Activated CD4-positive, alpha-beta T cell treated with anti-CD3 and anti-CD28 coated beads, Interleukin-10, Interleukin-2, amounts not matched to agents 100 ng/mL and 50 ng/mL, durations not matched to agents 16 hours and 8 hours (primary cell): Measurements from ENCODE around the gene RRP36.
A peak's percentile ranks its signal among the peaks of the same experiment; 100 is the strongest.
"Not testable (repeated sequence)": the region's sequence is repeated elsewhere in the genome, so short reads cannot be mapped to it uniquely, and the experiment has no call there.

ENCODE experiments used
- DNase-seq: peaks from one replicate; pipeline ENCODE4 v3.0.0-alpha.2; 2020

RRP36 gene

GRCh38 chr6:43021270-43022047 lies at the start of gene RRP36:
RRP36 (plus strand) TSS chr6:43021623; CDS start chr6:43021655, 32 bp downstream.
- DNase-seq, result peak; percentile 85

- DNase-seq, result no peak
These were observed 49.6 kb upstream of the RRP36 start for GRCh38 chr6:42971746-42972327.

- no peak for DNase-seq
These were observed 47.5 kb upstream of the RRP36 start for GRCh38 chr6:42973926-42974325.

GRCh38 chr6:42974919-42975505 lies 46.4 kb upstream of the RRP36 start:
- no peak for DNase-seq

- DNase-seq, result peak; percentile 22
These were observed 43.0 kb upstream of the RRP36 start for GRCh38 chr6:42978487-42978838.

- DNase-seq, result peak; percentile 97
These were observed 42.4 kb upstream of the RRP36 start, which contains the start of gene PEX6 for GRCh38 chr6:42978839-42979522. PEX6 (minus strand) TSS chr6:42979181; CDS start chr6:42979150, 31 bp downstream.

- no peak for DNase-seq
These were observed 41.8 kb upstream of the RRP36 start for GRCh38 chr6:42979523-42980177.

- DNase-seq, result no peak
These were observed 39.6 kb upstream of the RRP36 start for GRCh38 chr6:42981836-42982235.

GRCh38 chr6:42984001-42984923 lies 37.2 kb upstream of the RRP36 start, which contains the start of gene PPP2R5D:
PPP2R5D (plus strand) TSS chr6:42984570; CDS start chr6:42984678, 108 bp downstream.
- DNase-seq, result peak; percentile 99

- DNase-seq, result peak; percentile 24
These were observed 36.4 kb upstream of the RRP36 start for GRCh38 chr6:42984924-42985475.

- no peak for DNase-seq
These were observed 33.6 kb upstream of the RRP36 start for GRCh38 chr6:42987533-42988451.

GRCh38 chr6:42988486-42989020 lies 32.9 kb upstream of the RRP36 start:
- no peak for DNase-seq

- DNase-seq, result no peak
These were observed 31.5 kb upstream of the RRP36 start for GRCh38 chr6:42989923-42990322.

- DNase-seq, result no peak
These were observed 28.0 kb upstream of the RRP36 start for GRCh38 chr6:42993445-42993844.

- DNase-seq, result no peak
These were observed 24.9 kb upstream of the RRP36 start for GRCh38 chr6:42996513-42996912.

- not testable (repeated sequence) for DNase-seq
These were observed 23.2 kb upstream of the RRP36 start for GRCh38 chr6:42998205-42998604.

- no peak for DNase-seq
These were observed 19.6 kb upstream of the RRP36 start for GRCh38 chr6:43001843-43002242.

GRCh38 chr6:43005844-43006243 lies 15.6 kb upstream of the RRP36 start:
- no peak for DNase-seq

- no peak for DNase-seq
These were observed 15.2 kb upstream of the RRP36 start for GRCh38 chr6:43006251-43006650.

GRCh38 chr6:43007126-43007525 lies 14.3 kb upstream of the RRP36 start:
- DNase-seq, result no peak
